CD8-positive, alpha-beta memory T cell (primary cell): ENCODE results near the gene PDGFC. TPM values are rescaled to one million over a fixed set of nuclear protein-coding genes. Genes with fewer than 3 reads are reported as not detected.

Experiments
- CTCF ChIA-PET: fragments of 350-600 bp; sonication (Branson Sonifier 250); formaldehyde crosslinking; loops from one replicate; lab custom pipeline; 2021; ENCODE audit warnings: antibody characterized with exemption; lab: Charles Lee
- POLR2A ChIA-PET: fragments of 350-600 bp; sonication (Branson Sonifier 250); formaldehyde crosslinking; loops from one replicate; lab custom pipeline; 2021; ENCODE audit warnings: antibody characterized with exemption; lab: Charles Lee
- DNase-seq, 5 donors: peaks; one replicate each; pipeline versions ENCODE4 v3.0.0 to v3.0.0-alpha.2; 2020 to 2022; ENCODE audit warnings: mixed read lengths in 1 of 5
- H3K27ac ChIP-seq: one replicate; pipeline ENCODE4 v1.7.0; 2013; ENCODE audit warnings: low read depth, mild to moderate bottlenecking, low read length, moderate library complexity
- H3K27me3 ChIP-seq: 2 replicates; pipeline ENCODE4 v1.7.0; 2013; ENCODE audit warnings: low read length, mild to moderate bottlenecking; ENCODE audit not compliant: insufficient read depth, poor library complexity, severe bottlenecking
- H3K36me3 ChIP-seq: 2 replicates; pipeline ENCODE4 v1.7.0; 2013; ENCODE audit warnings: mild to moderate bottlenecking, low read length, moderate library complexity; ENCODE audit not compliant: insufficient read depth
- H3K4me1 ChIP-seq: 2 replicates; pipeline ENCODE4 v1.7.0; 2013; ENCODE audit warnings: mild to moderate bottlenecking, low read length, moderate library complexity; ENCODE audit not compliant: insufficient read depth
- H3K4me3 ChIP-seq: 2 replicates; pipeline ENCODE4 v1.7.0; 2013; ENCODE audit warnings: mild to moderate bottlenecking, low read length
- H3K9me3 ChIP-seq: 2 replicates; pipeline ENCODE4 v1.7.0; 2013; ENCODE audit warnings: mild to moderate bottlenecking, low read length
- H3K27ac Mint-ChIP-seq, 8 donors: one replicate each; pipeline ENCODE4 v1.8.0; 2020 to 2021; ENCODE audit warnings: mixed read lengths in 8 of 8, mild to moderate bottlenecking in 6 of 8, inconsistent platforms in 3 of 8, moderate library complexity in 3 of 8
- H3K27me3 Mint-ChIP-seq, 2 donors: one replicate each; pipeline ENCODE4 v1.8.0; 2020 to 2021; ENCODE audit warnings: mixed read lengths in 2 of 2, mild to moderate bottlenecking in 1 of 2, moderate library complexity in 1 of 2
- H3K36me3 Mint-ChIP-seq, 3 donors: one replicate each; pipeline ENCODE4 v1.8.0; 2020 to 2021; ENCODE audit warnings: mixed read lengths in 3 of 3, inconsistent platforms in 1 of 3, mild to moderate bottlenecking in 1 of 3
- H3K4me1 Mint-ChIP-seq, 3 donors: one replicate each; pipeline ENCODE4 v1.8.0; 2020 to 2021; ENCODE audit warnings: mixed read lengths in 3 of 3, inconsistent platforms in 1 of 3, mild to moderate bottlenecking in 1 of 3
- H3K4me3 Mint-ChIP-seq, 7 donors: one replicate each; pipeline ENCODE4 v1.8.0; 2020 to 2021; ENCODE audit warnings: mixed read lengths in 7 of 7, mild to moderate bottlenecking in 6 of 7, moderate library complexity in 4 of 7, inconsistent platforms in 2 of 7
- H3K9me3 Mint-ChIP-seq, 5 donors: one replicate each; pipeline ENCODE4 v1.8.0; 2020 to 2022; ENCODE audit warnings: mixed read lengths in 5 of 5, mild to moderate bottlenecking in 3 of 5, moderate library complexity in 2 of 5, inconsistent platforms in 1 of 5
- polyA plus RNA-seq: library from polyadenylated mRNA; unstranded; fragments of 300-500 nt; fragmentation: Illumina TruSeq; gene quantifications from one replicate; pipeline ENCODE4 v1.2.3, GENCODE V29; 2021
- total RNA-seq, 2 experiments: library from RNA; stranded (reverse); gene quantifications; one replicate each; pipeline ENCODE4 v1.2.3, GENCODE V29; 2021

Gene PDGFC
- total and polyA plus RNA-seq, 3 experiments from 2014 or later, result 0.13 TPM; not detected in 2

GRCh38 chr4:156983366-156983765, 11.8 kb upstream of the PDGFC start:
- Histone ChIP-seq H3K36me3 (no peaks in the 10 kb centered on the region), H3K27ac (no peak overlapping the region), H3K27me3 (no peaks in the 10 kb centered on the region), H3K4me3 (no peak overlapping the region), H3K9me3 (no peaks in the 10 kb centered on the region), H3K4me1 (no peaks in the 10 kb centered on the region)
- POLR2A ChIA-PET, result no interaction called here
- no peak overlapping the region for H3K27ac Mint-ChIP-seq
- H3K9me3 Mint-ChIP-seq, result peaks cover 2 to 16% (median 3%) of the 10 kb centered on the region in 5 donors
- H3K27me3 Mint-ChIP-seq, result no peaks in the 10 kb centered on the region
- H3K4me1 Mint-ChIP-seq, result no peaks in the 10 kb centered on the region
- H3K36me3 Mint-ChIP-seq, result no peaks in the 10 kb centered on the region
- H3K4me3 Mint-ChIP-seq, result no peak overlapping the region
- DNase-seq, result no peak
- CTCF ChIA-PET, result no interaction called here

- Histone ChIP-seq H3K4me3 (no peak overlapping the region), H3K36me3 (no peaks in the 10 kb centered on the region), H3K27ac (no peak overlapping the region), H3K9me3 (no peaks in the 10 kb centered on the region), H3K4me1 (no peaks in the 10 kb centered on the region), H3K27me3 (no peaks in the 10 kb centered on the region)
- H3K27me3 Mint-ChIP-seq, result no peaks in the 10 kb centered on the region
- no peaks in the 10 kb centered on the region for H3K36me3 Mint-ChIP-seq
- H3K9me3 Mint-ChIP-seq, result peaks cover 0 to 11% (median 3%) of the 10 kb centered on the region in 5 donors
- no peaks in the 10 kb centered on the region for H3K4me1 Mint-ChIP-seq
- no peak overlapping the region for H3K27ac Mint-ChIP-seq
- DNase-seq, result no peak
- CTCF ChIA-PET, result no interaction called here
- POLR2A ChIA-PET, result no interaction called here
- H3K4me3 Mint-ChIP-seq, result no peak overlapping the region
Observed at GRCh38 chr4:156981262-156981769, 9.7 kb upstream of the PDGFC start.

- ChIA-PET POLR2A (no interaction called here), CTCF (no interaction called here)
- H3K36me3 ChIP-seq, result no peaks in the 10 kb centered on the region
- Mint-ChIP-seq H3K27me3 (peaks cover 3 to 17% of the 10 kb centered on the region in 2 donors), H3K4me3 (peak overlapping the region in 1 of 7 donors; percentile 27), H3K27ac (no peak overlapping the region), H3K9me3 (peaks cover 0 to 7% (median 3%) of the 10 kb centered on the region in 5 donors), H3K36me3 (peaks cover 0 to 1% (median 0%) of the 10 kb centered on the region in 3 donors), H3K4me1 (no peaks in the 10 kb centered on the region)
- no peak overlapping the region for H3K27ac ChIP-seq
- H3K9me3 ChIP-seq, result no peaks in the 10 kb centered on the region
- H3K4me1 ChIP-seq, result no peaks in the 10 kb centered on the region
- DNase-seq, result no peak
- H3K27me3 ChIP-seq, result peaks cover 2% of the 10 kb centered on the region
- no peak overlapping the region for H3K4me3 ChIP-seq
Observed at GRCh38 chr4:156977435-156978160, 6.0 kb upstream of the PDGFC start.

GRCh38 chr4:156976147-156976546, 4.5 kb upstream of the PDGFC start:
- H3K27ac ChIP-seq, result no peak overlapping the region
- no peaks in the 10 kb centered on the region for H3K4me1 ChIP-seq
- no peak overlapping the region for H3K27ac Mint-ChIP-seq
- CTCF ChIA-PET, result no interaction called here
- H3K27me3 ChIP-seq, result peaks cover 4% of the 10 kb centered on the region
- H3K27me3 Mint-ChIP-seq, result peaks cover 10 to 23% of the 10 kb centered on the region in 2 donors
- no peak for DNase-seq
- no peaks in the 10 kb centered on the region for H3K36me3 ChIP-seq
- no peak overlapping the region for H3K4me3 Mint-ChIP-seq
- H3K9me3 Mint-ChIP-seq, result peaks cover 0 to 7% (median 2%) of the 10 kb centered on the region in 5 donors
- H3K36me3 Mint-ChIP-seq, result peaks cover 0 to 1% (median 0%) of the 10 kb centered on the region in 3 donors
- POLR2A ChIA-PET, result no interaction called here
- H3K4me1 Mint-ChIP-seq, result no peaks in the 10 kb centered on the region
- H3K9me3 ChIP-seq, result no peaks in the 10 kb centered on the region
- H3K4me3 ChIP-seq, result no peak overlapping the region

GRCh38 chr4:156975686-156976085, 4.1 kb upstream of the PDGFC start:
- peaks cover 11 to 27% of the 10 kb centered on the region in 2 donors for H3K27me3 Mint-ChIP-seq

GRCh38 chr4:156974264-156974663, 2.7 kb upstream of the PDGFC start:
- peaks cover 0 to 16% (median 6%) of the 10 kb centered on the region in 5 donors for H3K9me3 Mint-ChIP-seq
- H3K4me3 Mint-ChIP-seq, result no peak overlapping the region
- Histone ChIP-seq H3K4me3 (no peak overlapping the region), H3K27me3 (peaks cover 8% of the 10 kb centered on the region), H3K27ac (no peak overlapping the region), H3K36me3 (no peaks in the 10 kb centered on the region), H3K9me3 (no peaks in the 10 kb centered on the region), H3K4me1 (no peaks in the 10 kb centered on the region)
- DNase-seq, result no peak
- CTCF ChIA-PET, result no interaction called here
- H3K27ac Mint-ChIP-seq, result no peak overlapping the region
- peaks cover 22 to 41% of the 10 kb centered on the region in 2 donors for H3K27me3 Mint-ChIP-seq
- peaks cover 0 to 10% (median 5%) of the 10 kb centered on the region in 3 donors for H3K4me1 Mint-ChIP-seq
- POLR2A ChIA-PET, result no interaction called here
- peaks cover 0 to 4% (median 1%) of the 10 kb centered on the region in 3 donors for H3K36me3 Mint-ChIP-seq

More at GRCh38 chr4:156975686-156976085, 4.1 kb upstream of the PDGFC start:
- no peak overlapping the region for H3K27ac ChIP-seq
- DNase-seq, result no peak
- no peaks in the 10 kb centered on the region for H3K9me3 ChIP-seq
- Mint-ChIP-seq H3K36me3 (peaks cover 0 to 1% (median 0%) of the 10 kb centered on the region in 3 donors), H3K4me1 (peaks cover 0 to under 1% (median under 1%) of the 10 kb centered on the region in 3 donors), H3K27ac (no peak overlapping the region), H3K4me3 (no peak overlapping the region), H3K9me3 (peaks cover 0 to 8% (median under 1%) of the 10 kb centered on the region in 5 donors)
- no peaks in the 10 kb centered on the region for H3K4me1 ChIP-seq
- peaks cover 6% of the 10 kb centered on the region for H3K27me3 ChIP-seq
- H3K36me3 ChIP-seq, result no peaks in the 10 kb centered on the region
- POLR2A ChIA-PET, result no interaction called here
- no peak overlapping the region for H3K4me3 ChIP-seq
- CTCF ChIA-PET, result no interaction called here

GRCh38 chr4:156972379-156973015, 898 bp upstream of the PDGFC start:
- peak overlapping the region in 2 of 7 donors; percentile 11 to 45 for H3K4me3 Mint-ChIP-seq
- Histone ChIP-seq H3K4me3 (no peak overlapping the region), H3K27me3 (peaks cover 8% of the 10 kb centered on the region), H3K9me3 (no peaks in the 10 kb centered on the region), H3K27ac (no peak overlapping the region), H3K4me1 (no peaks in the 10 kb centered on the region), H3K36me3 (no peaks in the 10 kb centered on the region)
- peaks cover 0 to 4% (median 1%) of the 10 kb centered on the region in 3 donors for H3K36me3 Mint-ChIP-seq
- peaks cover 0 to 10% (median 5%) of the 10 kb centered on the region in 3 donors for H3K4me1 Mint-ChIP-seq
- no peak for DNase-seq
- H3K9me3 Mint-ChIP-seq, result peaks cover 2 to 19% (median 12%) of the 10 kb centered on the region in 5 donors
- peaks cover 28 to 51% of the 10 kb centered on the region in 2 donors for H3K27me3 Mint-ChIP-seq
- no peak overlapping the region for H3K27ac Mint-ChIP-seq
- ChIA-PET CTCF (no interaction called here), POLR2A (no interaction called here)

- Mint-ChIP-seq H3K9me3 (peaks cover 6 to 19% (median 12%) of the 10 kb centered on the region in 5 donors), H3K27me3 (peaks cover 28 to 51% of the 10 kb centered on the region in 2 donors), H3K36me3 (peaks cover 0 to 4% (median 1%) of the 10 kb centered on the region in 3 donors), H3K4me3 (no peak overlapping the region), H3K4me1 (peaks cover 0 to 10% (median 5%) of the 10 kb centered on the region in 3 donors), H3K27ac (no peak overlapping the region)
- Histone ChIP-seq H3K27ac (no peak overlapping the region), H3K27me3 (peaks cover 8% of the 10 kb centered on the region), H3K4me1 (no peaks in the 10 kb centered on the region), H3K4me3 (no peak overlapping the region), H3K36me3 (no peaks in the 10 kb centered on the region), H3K9me3 (no peaks in the 10 kb centered on the region)
- POLR2A ChIA-PET, result no interaction called here
- DNase-seq, result no peak
- CTCF ChIA-PET, result no interaction called here
Observed at GRCh38 chr4:156971165-156971675, 379 bp downstream of the PDGFC start.
